Testis (tissue), 3 donors: Measurements from ENCODE around the gene RAB7A. TPM values are rescaled to one million over a fixed set of nuclear protein-coding genes. Genes with fewer than 3 reads are reported as not detected.

ENCODE experiments used
- DNase-seq: peaks from one replicate; pipeline ENCODE4 v3.0.0-alpha.2; 2019
- H3K27ac ChIP-seq, 2 donors: fragments of 200-600 bp; sonication (generic); one replicate each; pipeline ENCODE4 v1.5.1; 2019
- H3K27me3 ChIP-seq: fragments of 200-600 bp; sonication (generic); one replicate; pipeline ENCODE4 v1.5.1; 2019
- H3K36me3 ChIP-seq: fragments of 200-600 bp; sonication (generic); one replicate; pipeline ENCODE4 v1.5.1; 2017; ENCODE audit warnings: low read depth; ENCODE audit errors: missing control alignments
- H3K4me1 ChIP-seq: fragments of 200-600 bp; sonication (generic); one replicate; pipeline ENCODE4 v1.5.1; 2019
- H3K4me3 ChIP-seq, 2 donors: fragments of 200-600 bp; sonication (generic); one replicate each; pipeline ENCODE4 v1.5.1; 2017 to 2019
- H3K9me3 ChIP-seq: fragments of 200-600 bp; sonication (generic); one replicate; pipeline ENCODE4 v1.5.1; 2017
- POLR2A ChIP-seq: fragments of 450-650 bp; IDR thresholded peaks from one replicate; pipeline ENCODE4 v1.6.1; 2017; ENCODE audit warnings: antibody characterized with exemption, mild to moderate bottlenecking, moderate library complexity
- WGBS, 2 donors: methylation state at CpG; one replicate each; pipeline ENCODE4 v1.1.5; 2018; 5-methylcytosine and 5-hydroxymethylcytosine counted together
- intact Hi-C: fragments of 100-400 bp; cut with DNase I; formaldehyde crosslinking; loops from one replicate; pipeline ENCODE4 v1.15.1; 2023; ENCODE audit warnings: low total_unique reads
- polyA plus RNA-seq: library from polyadenylated mRNA; stranded (reverse); fragments of 350-450 nt; fragmentation: Illumina TruSeq; extraction: RNeasy Lipid Tissue Mini Kit (QIAGEN cat#74804); gene quantifications from one replicate; pipeline ENCODE4 v1.2.3, GENCODE V29; 2014; ENCODE audit warnings: low read depth, low replicate concordance; ENCODE audit not compliant: insufficient read depth
- total RNA-seq, 2 donors: library from RNA; depleted of rRNA; stranded (reverse); fragments of >200 nt; gene quantifications; one replicate each; pipeline ENCODE4 v1.2.3, GENCODE V29; 2016
- TF ChIP-seq, protein P1 (sequence below), 3 experiments: fragments of 450-650 bp in 2 of 3; fragments of 200-600 bp in 1 of 3; sonication (generic) in 1 of 3; IDR thresholded peaks; one replicate each; pipeline ENCODE4 v1.5.1; 2016 to 2019; ENCODE audit warnings: antibody characterized with exemption in 3 of 3, mild to moderate bottlenecking in 2 of 3, moderate library complexity in 1 of 3

The RAB7A gene
- total and polyA plus RNA-seq, 3 donors from 2014 or later, result 148 to 152 (median 150) TPM

DNA sequence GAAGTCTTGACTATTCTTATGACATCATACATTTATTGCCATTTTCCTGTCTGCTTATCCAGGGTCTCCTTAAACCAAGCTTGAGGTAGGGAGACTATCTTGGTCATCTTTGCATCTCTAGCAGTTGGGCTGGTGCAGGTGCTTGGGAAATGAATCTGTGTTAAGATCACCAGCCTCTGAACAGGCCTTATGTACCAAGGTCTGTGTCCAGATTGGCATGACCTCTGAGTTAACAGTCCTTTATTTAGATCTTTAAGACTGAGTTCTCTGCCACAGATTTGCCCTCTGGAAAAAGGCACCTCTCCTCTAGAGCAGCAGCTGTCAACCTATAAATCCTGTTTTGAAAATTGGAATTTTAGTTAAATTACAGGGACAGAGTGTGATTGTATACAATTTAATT, 35.4 kb downstream of the RAB7A start:
- Histone ChIP-seq H3K27me3 (no peaks in the 10 kb centered on the region), H3K27ac (no peak overlapping the region), H3K9me3 (no peaks in the 10 kb centered on the region), H3K4me3 (no peak overlapping the region), H3K4me1 (peaks cover 32% of the 10 kb centered on the region), H3K36me3 (no peaks in the 10 kb centered on the region)
- TF ChIP-seq POLR2A, result no peak
- TF ChIP-seq, protein P1, sequence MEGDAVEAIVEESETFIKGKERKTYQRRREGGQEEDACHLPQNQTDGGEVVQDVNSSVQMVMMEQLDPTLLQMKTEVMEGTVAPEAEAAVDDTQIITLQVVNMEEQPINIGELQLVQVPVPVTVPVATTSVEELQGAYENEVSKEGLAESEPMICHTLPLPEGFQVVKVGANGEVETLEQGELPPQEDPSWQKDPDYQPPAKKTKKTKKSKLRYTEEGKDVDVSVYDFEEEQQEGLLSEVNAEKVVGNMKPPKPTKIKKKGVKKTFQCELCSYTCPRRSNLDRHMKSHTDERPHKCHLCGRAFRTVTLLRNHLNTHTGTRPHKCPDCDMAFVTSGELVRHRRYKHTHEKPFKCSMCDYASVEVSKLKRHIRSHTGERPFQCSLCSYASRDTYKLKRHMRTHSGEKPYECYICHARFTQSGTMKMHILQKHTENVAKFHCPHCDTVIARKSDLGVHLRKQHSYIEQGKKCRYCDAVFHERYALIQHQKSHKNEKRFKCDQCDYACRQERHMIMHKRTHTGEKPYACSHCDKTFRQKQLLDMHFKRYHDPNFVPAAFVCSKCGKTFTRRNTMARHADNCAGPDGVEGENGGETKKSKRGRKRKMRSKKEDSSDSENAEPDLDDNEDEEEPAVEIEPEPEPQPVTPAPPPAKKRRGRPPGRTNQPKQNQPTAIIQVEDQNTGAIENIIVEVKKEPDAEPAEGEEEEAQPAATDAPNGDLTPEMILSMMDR (IDR thresholded peaks at IDR 0.05), result no peak
- DNase-seq, result no peak
- intact Hi-C loops, result no loop called here

DNA sequence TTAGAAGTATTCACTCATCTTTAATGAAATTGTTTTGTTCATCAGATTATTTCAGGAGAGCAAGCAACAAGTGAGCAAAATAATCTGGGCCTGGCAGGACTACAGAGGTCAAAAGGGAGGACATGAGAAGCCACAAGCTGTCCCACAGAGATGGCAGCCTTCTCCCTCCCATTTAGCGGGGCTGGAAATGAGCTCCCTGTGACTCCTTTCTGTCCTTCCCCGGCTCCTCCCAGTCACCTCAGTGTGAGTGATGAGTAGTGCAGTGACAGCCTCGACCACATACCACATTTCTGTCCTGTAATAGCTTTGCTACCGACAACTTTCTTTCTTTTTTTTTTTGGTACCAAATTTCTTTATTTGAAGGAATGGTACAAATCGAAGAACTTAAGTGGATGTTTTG, 38.0 kb downstream of the RAB7A start:
- TF ChIP-seq POLR2A, result no peak
- TF ChIP-seq, protein P1 (IDR thresholded peaks at IDR 0.05), result no peak
- DNase-seq, result no peak
- H3K27ac ChIP-seq, result no peak overlapping the region
- no peak overlapping the region for H3K4me3 ChIP-seq
- 61% methylated on average over 5 of the region's 5 CpGs for WGBS, 2 donors
- no peaks in the 10 kb centered on the region for H3K27me3 ChIP-seq
- no peaks in the 10 kb centered on the region for H3K36me3 ChIP-seq
- no peaks in the 10 kb centered on the region for H3K9me3 ChIP-seq
- intact Hi-C loops, result no loop called here
- H3K4me1 ChIP-seq, result peaks cover 26% of the 10 kb centered on the region

DNA sequence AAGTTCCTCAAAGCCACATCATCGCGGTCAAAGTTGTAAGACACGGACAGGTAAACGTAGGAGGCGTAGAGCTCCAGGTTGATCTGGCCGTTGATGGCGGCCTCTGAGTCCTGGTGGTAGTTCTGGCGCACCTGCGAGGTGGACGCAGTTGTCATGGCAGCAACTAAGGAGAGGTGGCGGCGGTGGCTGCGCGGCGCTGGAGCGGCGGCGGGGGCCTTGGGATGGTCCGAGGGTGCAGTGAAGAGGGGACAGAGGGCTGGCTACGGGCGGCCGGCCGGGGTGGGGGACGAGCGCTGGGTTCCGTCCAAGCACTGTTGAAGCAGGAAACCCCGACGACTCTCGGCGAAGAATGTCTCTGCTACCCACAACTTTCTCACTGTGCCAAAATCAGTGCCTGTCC, 38.9 kb downstream of the RAB7A start:
- Histone ChIP-seq H3K9me3 (no peaks in the 10 kb centered on the region), H3K36me3 (no peaks in the 10 kb centered on the region), H3K27me3 (no peaks in the 10 kb centered on the region), H3K4me3 (no peak overlapping the region), H3K27ac (no peak overlapping the region), H3K4me1 (peaks cover 17% of the 10 kb centered on the region)
- TF ChIP-seq, protein P1 (IDR thresholded peaks at IDR 0.05), result no peak
- TF ChIP-seq POLR2A, result no peak
- WGBS, 2 donors, result 95 to 96% methylated on average over 30 of the region's 30 CpGs
- intact Hi-C loops, result no loop called here
- no peak for DNase-seq

DNA sequence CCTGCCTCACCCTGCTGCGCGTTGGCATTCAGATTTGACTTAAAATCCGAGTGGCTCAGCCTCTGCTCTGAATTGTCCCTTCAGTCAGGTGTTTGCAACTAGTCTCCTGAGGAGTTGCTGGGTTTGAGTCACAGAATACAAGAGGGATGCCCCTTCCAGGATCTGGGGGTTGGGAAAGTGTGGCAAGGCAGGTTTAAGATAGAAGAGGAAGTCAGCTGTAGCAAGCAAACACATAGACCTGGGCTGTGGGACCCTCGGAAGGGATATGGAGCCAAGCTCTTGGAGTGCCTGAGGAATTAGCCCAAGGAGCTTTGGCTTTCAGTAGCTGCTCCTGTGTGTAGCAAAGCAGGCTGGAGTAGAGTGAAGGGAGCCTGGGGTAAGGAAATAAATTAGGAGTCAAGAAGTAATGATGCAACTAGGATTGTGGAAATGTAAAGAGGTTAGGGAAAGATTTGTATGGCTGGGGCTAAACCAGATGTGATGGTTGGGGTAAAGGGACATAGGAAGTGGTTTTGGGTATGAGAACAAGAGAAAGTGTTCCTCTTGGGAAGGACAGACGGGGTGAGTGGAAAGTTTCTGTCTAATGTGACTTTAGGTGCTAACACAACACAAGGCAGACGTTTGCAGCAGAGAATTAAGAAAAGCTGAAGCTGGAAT, 41.2 kb downstream of the RAB7A start:
- Histone ChIP-seq H3K9me3 (no peaks in the 10 kb centered on the region), H3K36me3 (no peaks in the 10 kb centered on the region), H3K4me1 (peaks cover 2% of the 10 kb centered on the region), H3K27ac (no peak overlapping the region), H3K27me3 (no peaks in the 10 kb centered on the region), H3K4me3 (no peak overlapping the region)
- intact Hi-C loops, result no loop called here
- no peak for DNase-seq
- WGBS, 2 donors, result 84% methylated on average over 5 to 6 of the region's 6 CpGs
- no peak for TF ChIP-seq POLR2A
- TF ChIP-seq, protein P1 (IDR thresholded peaks at IDR 0.05), result no peak

DNA sequence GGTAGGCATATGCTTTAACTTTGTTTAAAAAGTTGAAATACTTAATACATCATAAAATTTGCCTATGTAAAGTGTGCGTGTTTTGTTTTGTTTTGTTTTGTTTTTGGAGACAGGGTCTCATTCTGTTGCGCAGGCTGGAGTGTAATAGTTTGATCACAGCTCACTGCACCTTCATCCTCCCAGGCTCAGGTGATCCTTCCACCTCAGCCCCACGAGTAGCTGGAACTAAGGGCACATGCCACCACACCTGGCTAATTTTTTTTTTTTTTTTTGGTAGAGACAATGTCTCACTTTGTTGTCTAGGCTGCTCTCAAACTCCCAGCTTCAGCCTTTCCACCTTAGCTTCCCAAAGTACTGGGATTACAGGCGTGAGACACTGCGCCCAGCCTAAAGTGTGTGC, 42.5 kb downstream of the RAB7A start:
- no peaks in the 10 kb centered on the region for H3K36me3 ChIP-seq
- H3K9me3 ChIP-seq, result no peaks in the 10 kb centered on the region
- H3K4me1 ChIP-seq, result no peaks in the 10 kb centered on the region
- H3K27me3 ChIP-seq, result no peaks in the 10 kb centered on the region
- WGBS, 2 donors, result 88 to 90% methylated on average over 5 of the region's 5 CpGs
- intact Hi-C loops, result no loop called here
- H3K4me3 ChIP-seq, result no peak overlapping the region
- DNase-seq, result no peak
- TF ChIP-seq POLR2A, result no peak
- TF ChIP-seq, protein P1 (IDR thresholded peaks at IDR 0.05), result no peak
- H3K27ac ChIP-seq, result no peak overlapping the region
